SK-N-SH treated with all-trans-retinoic acid at 6 μM for 48 hours (cell line): Measurements from ENCODE around the gene MORF4L1.
"Not testable (repeated sequence)": the region's sequence is repeated elsewhere in the genome, so short reads cannot be mapped to it uniquely, and the experiment has no call there.

Experiments
- ARNTL ChIP-seq: fragments of 450-650 bp; formaldehyde crosslinking; IDR thresholded peaks from 2 replicates; pipeline ENCODE4 v1.5.0; 2020; ENCODE audit warnings: low read depth, mild to moderate bottlenecking, moderate library complexity, borderline replicate concordance
- CREB5 ChIP-seq: fragments of 250-450 bp; sonication (Bioruptor Pico); IDR thresholded peaks from 2 replicates; pipeline ENCODE4 v1.5.1; 2020; ENCODE audit warnings: low read depth, mild to moderate bottlenecking, moderate library complexity
- ZFP3 ChIP-seq: fragments of 250-450 bp; sonication (Bioruptor Pico); IDR thresholded peaks from 2 replicates; pipeline ENCODE4 v1.5.0; 2020; ENCODE audit warnings: mild to moderate bottlenecking, moderate library complexity
- ZFP30 ChIP-seq: fragments of 450-650 bp; formaldehyde crosslinking; IDR thresholded peaks from 2 replicates; pipeline ENCODE4 v1.5.0; 2022; ENCODE audit warnings: mild to moderate bottlenecking, moderate library complexity

GRCh38 chr15:78847387-78847906 lies 25.2 kb upstream of the MORF4L1 start:
- TF ChIP-seq ARNTL (CRISPR knock-in tag); CREB5; ZFP30; ZFP3 (CRISPR knock-in tag): not testable (repeated sequence)
